Keratinocyte (primary cell): ENCODE data around the gene MAD1L1. TPM values are rescaled to one million over a fixed set of nuclear protein-coding genes. Genes with fewer than 3 reads are reported as not detected.

Experiments
- DNase-seq: peaks from one replicate; pipeline ENCODE4 v3.0.0-alpha.2; 2011; ENCODE audit warnings: low read depth, missing footprints, low spot score
- FAIRE-seq: peaks from 2 replicates; lab custom pipeline; 2011; peaks lifted over from hg19 to GRCh38; lab: Jason Lieb, UNC
- H2AFZ ChIP-seq: 2 replicates; pipeline ENCODE4 v1.6.0; 2012; ENCODE audit warnings: low read length, control low read depth, inconsistent platforms; ENCODE audit not compliant: control insufficient read depth
- H3K27ac ChIP-seq: 2 replicates; pipeline ENCODE4 v1.5.1; 2011; ENCODE audit warnings: low read length; ENCODE audit not compliant: control insufficient read depth, insufficient read depth
- H3K27me3 ChIP-seq: 3 replicates; pipeline ENCODE4 v1.6.0; 2011; ENCODE audit warnings: low read length; ENCODE audit not compliant: control insufficient read depth, insufficient read depth; ENCODE audit errors: extremely low read depth
- H3K36me3 ChIP-seq, 2 experiments: 2 replicates in 1 of 2; 3 replicates in 1 of 2; pipeline ENCODE4 v1.5.1; 2011; ENCODE audit warnings: low read length in 2 of 2, mild to moderate bottlenecking in 1 of 2; ENCODE audit not compliant: control insufficient read depth in 2 of 2, insufficient read depth in 2 of 2; ENCODE audit errors: extremely low read depth in 1 of 2
- H3K4me1 ChIP-seq: 3 replicates; pipeline ENCODE4 v1.5.1; 2011; ENCODE audit warnings: low read length; ENCODE audit not compliant: control insufficient read depth, insufficient read depth; ENCODE audit errors: extremely low read depth
- H3K4me2 ChIP-seq: 3 replicates; pipeline ENCODE4 v1.6.0; 2011; ENCODE audit warnings: low read depth, low read length; ENCODE audit not compliant: control insufficient read depth, insufficient read depth; ENCODE audit errors: extremely low read depth
- H3K4me3 ChIP-seq, 3 experiments: fragments of 200-600 bp in 1 of 3; sonication (generic) in 1 of 3; 2 replicates in 2 of 3; 3 replicates in 1 of 3; pipeline ENCODE4 v1.5.1; 2011 to 2016; ENCODE audit warnings: low read length in 3 of 3, mild to moderate bottlenecking in 3 of 3, control low read depth in 2 of 3, inconsistent platforms in 1 of 3, low read depth in 1 of 3, mixed read lengths in 1 of 3, mixed run types in 1 of 3, moderate library complexity in 1 of 3; ENCODE audit not compliant: control insufficient read depth in 2 of 3, insufficient read depth in 2 of 3; ENCODE audit errors: extremely low read depth in 1 of 3
- H3K79me2 ChIP-seq: 2 replicates; pipeline ENCODE4 v1.6.0; 2012; ENCODE audit warnings: low read length; ENCODE audit not compliant: control insufficient read depth, insufficient read depth
- H3K9ac ChIP-seq: 3 replicates; pipeline ENCODE4 v1.6.0; 2011; ENCODE audit warnings: low read length; ENCODE audit not compliant: control insufficient read depth, insufficient read depth; ENCODE audit errors: extremely low read depth
- H3K9me1 ChIP-seq: 3 replicates; pipeline ENCODE4 v1.6.0; 2011; ENCODE audit warnings: low read length; ENCODE audit not compliant: control insufficient read depth, insufficient read depth; ENCODE audit errors: extremely low read depth
- H3K9me3 ChIP-seq: 2 replicates; pipeline ENCODE4 v1.5.1; 2012; ENCODE audit warnings: low read depth, low read length; ENCODE audit not compliant: control insufficient read depth
- H4K20me1 ChIP-seq: 3 replicates; pipeline ENCODE4 v1.6.0; 2011; ENCODE audit warnings: low read length; ENCODE audit not compliant: control insufficient read depth, insufficient read depth; ENCODE audit errors: extremely low read depth
- EZH2 ChIP-seq: IDR thresholded peaks from one replicate; pipeline ENCODE4 v1.6.1; 2012; ENCODE audit warnings: inconsistent platforms, mild to moderate bottlenecking, low read length, moderate library complexity
- dilution Hi-C: fragments of 300-500 bp; cut with MboI; formaldehyde crosslinking; loops from one replicate; pipeline ENCODE4 v1.7.0; 2020; ENCODE audit warnings: low sequenced_read_pairs; ENCODE audit not compliant: extremely low pct_ligation_motif_present
- polyA plus RNA-seq, 5 experiments: library from polyadenylated mRNA; depleted of rRNA in 3 of 5; stranded (reverse) in 3 of 5; stranded (forward) in 1 of 5; unstranded in 1 of 5; fragments of >200 nt; gene quantifications; 1 replicate in 1 of 5; 2 replicates in 3 of 5; 3 replicates in 1 of 5; pipeline versions ENCODE4 v1.2.1 to v1.2.3, GENCODE V29; 2011 to 2012; ENCODE audit warnings: missing spikeins in 2 of 5, low read depth in 1 of 5, low replicate concordance in 1 of 5
- TF ChIP-seq, protein P1 (sequence below), 3 experiments: IDR thresholded peaks in 1 of 3; conservative IDR thresholded peaks in 1 of 3; optimal IDR thresholded peaks in 1 of 3; 2 replicates in 2 of 3; 3 replicates in 1 of 3; pipeline versions ENCODE3 to v1.5.1; 2011; ENCODE audit warnings: low read length in 3 of 3, mild to moderate bottlenecking in 3 of 3, moderate library complexity in 2 of 3, control low read depth in 1 of 3, inconsistent platforms in 1 of 3; ENCODE audit not compliant: insufficient read depth in 2 of 3; ENCODE audit errors: extremely low read depth in 1 of 3

MAD1L1 gene
- polyA plus RNA-seq, 1 donor (not counting 4 experiments of a cell fraction or from before 2014, with no cell fraction given): 18.0 TPM

DNA sequence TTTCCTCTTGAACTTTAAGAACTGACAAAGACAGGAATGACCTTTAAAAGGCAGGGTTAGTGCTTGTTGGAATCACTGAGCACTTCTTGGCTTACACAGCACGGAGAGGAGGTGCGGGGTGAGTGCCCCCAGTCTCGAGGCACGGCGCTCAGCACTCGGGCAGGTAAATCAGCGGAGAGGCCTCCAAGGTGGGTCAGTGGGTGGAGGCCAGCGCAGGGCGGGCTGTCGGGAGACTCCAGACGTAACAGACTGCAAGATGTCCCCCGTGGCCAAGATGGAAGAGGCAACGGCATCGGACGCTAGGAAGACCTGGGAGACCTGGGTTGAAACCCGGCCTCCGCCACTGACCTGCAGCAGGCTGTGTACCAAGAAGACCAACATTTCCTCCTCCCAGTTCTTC lies 149.4 kb downstream of the MAD1L1 start:
- Histone ChIP-seq H4K20me1 (no peaks in the 10 kb centered on the region), H3K4me2 (no peak overlapping the region), H3K36me3 (peaks cover 0 to 8% of the 10 kb centered on the region in 2 experiments), H3K27me3 (no peaks in the 10 kb centered on the region), H3K4me3 (no peak overlapping the region), H3K9ac (no peak overlapping the region), H3K79me2 (no peaks in the 10 kb centered on the region), H2AFZ (no peak overlapping the region), H3K9me1 (no peaks in the 10 kb centered on the region), H3K4me1 (no peaks in the 10 kb centered on the region), H3K27ac (no peak overlapping the region), H3K9me3 (no peaks in the 10 kb centered on the region)
- TF ChIP-seq, protein P1, sequence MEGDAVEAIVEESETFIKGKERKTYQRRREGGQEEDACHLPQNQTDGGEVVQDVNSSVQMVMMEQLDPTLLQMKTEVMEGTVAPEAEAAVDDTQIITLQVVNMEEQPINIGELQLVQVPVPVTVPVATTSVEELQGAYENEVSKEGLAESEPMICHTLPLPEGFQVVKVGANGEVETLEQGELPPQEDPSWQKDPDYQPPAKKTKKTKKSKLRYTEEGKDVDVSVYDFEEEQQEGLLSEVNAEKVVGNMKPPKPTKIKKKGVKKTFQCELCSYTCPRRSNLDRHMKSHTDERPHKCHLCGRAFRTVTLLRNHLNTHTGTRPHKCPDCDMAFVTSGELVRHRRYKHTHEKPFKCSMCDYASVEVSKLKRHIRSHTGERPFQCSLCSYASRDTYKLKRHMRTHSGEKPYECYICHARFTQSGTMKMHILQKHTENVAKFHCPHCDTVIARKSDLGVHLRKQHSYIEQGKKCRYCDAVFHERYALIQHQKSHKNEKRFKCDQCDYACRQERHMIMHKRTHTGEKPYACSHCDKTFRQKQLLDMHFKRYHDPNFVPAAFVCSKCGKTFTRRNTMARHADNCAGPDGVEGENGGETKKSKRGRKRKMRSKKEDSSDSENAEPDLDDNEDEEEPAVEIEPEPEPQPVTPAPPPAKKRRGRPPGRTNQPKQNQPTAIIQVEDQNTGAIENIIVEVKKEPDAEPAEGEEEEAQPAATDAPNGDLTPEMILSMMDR (optimal IDR thresholded peaks at IDR 0.05 in 1 of 3, IDR thresholded peaks at IDR 0.05 in 1 of 3, conservative IDR thresholded peaks at IDR 0.05 in 1 of 3; ENCODE audit: extremely low read depth in 1 of 3, insufficient read depth in 2 of 3, low read length in 3 of 3): no peak
- TF ChIP-seq EZH2: no peak
- FAIRE-seq (no peak), DNase-seq (no peak)
- dilution Hi-C loops: no loop called here

DNA sequence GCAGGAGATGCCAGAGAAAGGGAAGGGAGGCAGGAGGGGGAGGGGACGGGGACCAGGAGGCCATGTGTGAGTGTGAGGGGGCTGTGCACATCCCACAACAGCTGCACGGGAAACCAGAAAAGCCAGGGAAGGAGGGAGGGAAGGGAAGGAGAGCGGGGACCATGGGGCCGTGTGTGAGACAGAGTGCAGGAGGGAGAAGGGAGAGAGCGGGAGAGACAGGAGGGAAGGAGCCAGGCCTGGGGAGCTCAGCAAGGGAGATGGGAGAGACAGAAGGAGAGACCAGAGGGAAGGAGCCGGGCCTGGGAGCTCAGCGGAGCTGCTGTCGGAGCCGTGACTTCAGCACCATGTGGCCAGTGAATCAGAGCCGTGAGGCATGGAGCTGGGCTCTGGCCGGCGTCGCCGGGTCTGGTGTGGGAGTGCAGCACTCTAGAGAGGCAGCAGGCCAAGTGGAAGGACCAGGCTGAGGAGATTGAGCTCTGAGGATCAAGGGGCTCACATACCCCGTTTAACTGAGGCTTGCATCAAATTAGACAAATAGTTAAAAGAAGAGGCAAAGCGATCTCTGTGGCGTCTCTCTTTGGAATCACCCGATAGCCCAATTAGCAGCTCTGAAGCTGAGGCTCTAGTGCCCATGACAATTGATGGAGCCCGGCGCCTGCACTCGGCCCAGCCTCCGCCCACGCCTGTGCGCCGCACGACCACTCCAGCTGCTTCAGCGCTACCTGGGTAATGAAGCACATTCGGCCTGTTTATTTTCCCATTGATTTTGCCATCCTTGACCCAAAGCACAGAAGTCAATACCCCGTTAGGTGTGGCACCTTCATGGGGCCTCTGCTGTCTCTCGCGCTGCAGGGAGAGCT lies 150.4 kb downstream of the MAD1L1 start:
- DNase-seq (no peak), FAIRE-seq (no peak)
- H3K4me2 ChIP-seq: no peak overlapping the region
- H3K9me3 ChIP-seq: no peaks in the 10 kb centered on the region
- dilution Hi-C loops: no loop called here
- H3K27ac ChIP-seq: no peak overlapping the region
- H3K4me3 ChIP-seq: no peak overlapping the region
- H3K9ac ChIP-seq: no peak overlapping the region
- no peaks in the 10 kb centered on the region for H3K4me1 ChIP-seq
- H3K79me2 ChIP-seq: no peaks in the 10 kb centered on the region
- H3K9me1 ChIP-seq: no peaks in the 10 kb centered on the region
- no peaks in the 10 kb centered on the region for H4K20me1 ChIP-seq
- peaks cover 0 to 8% of the 10 kb centered on the region in 2 experiments for H3K36me3 ChIP-seq
- H3K27me3 ChIP-seq: no peaks in the 10 kb centered on the region
- H2AFZ ChIP-seq: no peak overlapping the region
- TF ChIP-seq, protein P1 (optimal IDR thresholded peaks at IDR 0.05 in 1 of 3, IDR thresholded peaks at IDR 0.05 in 1 of 3, conservative IDR thresholded peaks at IDR 0.05 in 1 of 3; ENCODE audit: extremely low read depth in 1 of 3, insufficient read depth in 2 of 3, low read length in 3 of 3): no peak
- no peak for TF ChIP-seq EZH2
